HG02798 (cell line): ENCODE measurements around the gene RHBDD2.
"Not testable (repeated sequence)": the region's sequence is repeated elsewhere in the genome, so short reads cannot be mapped to it uniquely, and the experiment has no call there.

Experiments used
- ATAC-seq: cut with Tn5 transposase; IDR thresholded peaks from one replicate; pipeline ENCODE4 v1.9.1; 2021; ENCODE audit warnings: mild to moderate bottlenecking; ENCODE audit not compliant: unreplicated experiment, poor library complexity

RHBDD2 gene

GRCh38 chr7:75887669-75888369, 9.0 kb downstream of the RHBDD2 start:
- ATAC-seq, result no peak

GRCh38 chr7:75888464-75889222, 9.8 kb downstream of the RHBDD2 start:
- no peak for ATAC-seq

GRCh38 chr7:75889223-75889825, 10.5 kb downstream of the RHBDD2 start:
- no peak for ATAC-seq

GRCh38 chr7:75889826-75890225, 11.0 kb downstream of the RHBDD2 start:
- no peak for ATAC-seq

GRCh38 chr7:75891237-75891636, 12.4 kb downstream of the RHBDD2 start:
- ATAC-seq, result not testable (repeated sequence)

GRCh38 chr7:75891815-75892411, 13.1 kb downstream of the RHBDD2 start:
- no peak for ATAC-seq

GRCh38 chr7:75892634-75893272, 13.9 kb downstream of the RHBDD2 start:
- ATAC-seq, result no peak

GRCh38 chr7:75896803-75897327, 18.0 kb downstream of the RHBDD2 start:
- ATAC-seq, result no peak

- ATAC-seq, result no peak
Measured at GRCh38 chr7:75900617-75901315, 21.9 kb downstream of the RHBDD2 start.

- no peak for ATAC-seq
Measured at GRCh38 chr7:75905785-75906604, 27.2 kb downstream of the RHBDD2 start.

- ATAC-seq, result no peak
Measured at GRCh38 chr7:75906991-75907667, 28.3 kb downstream of the RHBDD2 start.

- not testable (repeated sequence) for ATAC-seq
Measured at GRCh38 chr7:75907668-75908039, 28.8 kb downstream of the RHBDD2 start.

- ATAC-seq, result no peak
Measured at GRCh38 chr7:75909521-75910132, 30.8 kb downstream of the RHBDD2 start.

GRCh38 chr7:75911186-75911585, 32.4 kb downstream of the RHBDD2 start:
- not testable (repeated sequence) for ATAC-seq

GRCh38 chr7:75913437-75913836, 34.6 kb downstream of the RHBDD2 start:
- ATAC-seq, result no peak

GRCh38 chr7:75914169-75914654, 35.4 kb downstream of the RHBDD2 start:
- ATAC-seq, result no peak

GRCh38 chr7:75914655-75915415, 36.0 kb downstream of the RHBDD2 start, which contains the start of gene POR:
Gene POR, plus strand, starts transcription at chr7:75915155. Its CDS starts 38,847 bp downstream, at chr7:75954002.
- peak; percentile 95 for ATAC-seq
